Esophagus squamous epithelium (tissue), 4 donors: ENCODE results near the gene BRI3BP.

ENCODE experiments used
- CTCF ChIP-seq, 6 experiments: fragments of 450-650 bp in 4 of 6; fragments of 200-600 bp in 2 of 6; sonication (generic) in 2 of 6; IDR thresholded peaks; one replicate each; pipeline ENCODE4 v1.5.1; 2016 to 2019; ENCODE audit warnings: antibody characterized with exemption in 6 of 6, mild to moderate bottlenecking in 4 of 6, moderate library complexity in 4 of 6
- POLR2A ChIP-seq, 4 donors: fragments of 450-650 bp; IDR thresholded peaks; one replicate each; pipeline ENCODE4 v1.6.1; 2017; ENCODE audit warnings: antibody characterized with exemption in 4 of 4, mild to moderate bottlenecking in 4 of 4, moderate library complexity in 3 of 4

- no peak for TF ChIP-seq CTCF (IDR thresholded peaks at IDR 0.05)
- no peak for TF ChIP-seq POLR2A (IDR thresholded peaks at IDR 0.05)
These were observed 22.4 kb downstream of the BRI3BP start for GRCh38 chr12:125015680-125016310.
